CD4-positive, CD25-positive, alpha-beta regulatory T cell (primary cell): ENCODE measurements around the gene CAB39L. TPM values are rescaled to one million over a fixed set of nuclear protein-coding genes. Genes with fewer than 3 reads are reported as not detected.

Experiments used
- ATAC-seq, 2 donors: fragments of 150-1000 bp; cut with Tn5 transposase; one replicate each; pipeline ENCODE4 v1.10.0; 2021; ENCODE audit warnings: low read depth in 2 of 2, moderate number of reproducible peaks in 2 of 2, moderate library complexity in 1 of 2
- DNase-seq, 3 donors: peaks; one replicate each; pipeline versions ENCODE4 v3.0.0 to v3.0.0-alpha.2; 2012 to 2022; ENCODE audit warnings: mixed read lengths in 1 of 3
- H3K27ac ChIP-seq: one replicate; pipeline ENCODE4 v1.7.0; 2013; ENCODE audit warnings: mild to moderate bottlenecking, low read length; ENCODE audit not compliant: insufficient read depth, poor library complexity, severe bottlenecking
- H3K27me3 ChIP-seq: one replicate; pipeline ENCODE4 v1.7.0; 2013; ENCODE audit warnings: low read length; ENCODE audit not compliant: control insufficient read depth, insufficient read depth
- H3K36me3 ChIP-seq: one replicate; pipeline ENCODE4 v1.7.0; 2013; ENCODE audit warnings: mild to moderate bottlenecking, low read length, moderate library complexity; ENCODE audit not compliant: control insufficient read depth, insufficient read depth
- H3K4me1 ChIP-seq: 2 replicates; pipeline ENCODE4 v1.7.0; 2013; ENCODE audit warnings: mild to moderate bottlenecking, low read length; ENCODE audit not compliant: insufficient read depth, control insufficient read depth, poor library complexity, severe bottlenecking
- H3K4me3 ChIP-seq: one replicate; pipeline ENCODE4 v1.7.0; 2013; ENCODE audit warnings: low read depth, mild to moderate bottlenecking, low read length, moderate library complexity
- H3K9me3 ChIP-seq, 2 experiments: 1 replicate in 1 of 2; 2 replicates in 1 of 2; pipeline ENCODE4 v1.7.0; 2013; ENCODE audit warnings: low read length in 2 of 2, mild to moderate bottlenecking in 1 of 2, moderate library complexity in 1 of 2; ENCODE audit not compliant: control insufficient read depth in 2 of 2
- H3K27ac Mint-ChIP-seq, 3 donors: one replicate each; pipeline ENCODE4 v1.8.0; 2020 to 2022; ENCODE audit warnings: mild to moderate bottlenecking in 3 of 3, mixed read lengths in 3 of 3, moderate library complexity in 2 of 3
- H3K27me3 Mint-ChIP-seq: one replicate; pipeline ENCODE4 v1.8.0; 2022; ENCODE audit warnings: mild to moderate bottlenecking, mixed read lengths
- H3K36me3 Mint-ChIP-seq: one replicate; pipeline ENCODE4 v1.8.0; 2020; ENCODE audit warnings: mixed read lengths
- H3K4me1 Mint-ChIP-seq, 4 donors: one replicate each; pipeline ENCODE4 v1.8.0; 2020 to 2022; ENCODE audit warnings: mixed read lengths in 4 of 4, mild to moderate bottlenecking in 1 of 4
- H3K4me3 Mint-ChIP-seq, 4 donors: one replicate each; pipeline ENCODE4 v1.8.0; 2020 to 2022; ENCODE audit warnings: mild to moderate bottlenecking in 4 of 4, mixed read lengths in 4 of 4, moderate library complexity in 3 of 4
- H3K9me3 Mint-ChIP-seq, 7 donors: one replicate each; pipeline ENCODE4 v1.8.0; 2020 to 2022; ENCODE audit warnings: mixed read lengths in 7 of 7, mild to moderate bottlenecking in 3 of 7, moderate library complexity in 2 of 7
- polyA plus RNA-seq, 4 donors: library from polyadenylated mRNA; unstranded; fragments of 300-500 nt; fragmentation: Illumina TruSeq; gene quantifications; one replicate each; pipeline ENCODE4 v1.2.3, GENCODE V29; 2021
- total RNA-seq: library from RNA; stranded (reverse); gene quantifications from one replicate; pipeline ENCODE4 v1.2.3, GENCODE V29; 2022

CAB39L gene
- total and polyA plus RNA-seq, 5 donors from 2014 or later: 3.0 to 13.9 (median 7.3) TPM

GRCh38 chr13:49292742-49293486 is 150.9 kb downstream of the CAB39L start:
- Histone ChIP-seq H3K27me3 (no peaks in the 10 kb centered on the region), H3K4me1 (no peaks in the 10 kb centered on the region), H3K27ac (no peak overlapping the region), H3K36me3 (peaks cover 21% of the 10 kb centered on the region), H3K4me3 (no peak overlapping the region), H3K9me3 (no peaks in the 10 kb centered on the region)
- Mint-ChIP-seq H3K4me1 (peaks cover 0 to 3% (median 0%) of the 10 kb centered on the region in 4 donors), H3K9me3 (no peaks in the 10 kb centered on the region), H3K4me3 (no peak overlapping the region), H3K27ac (peak overlapping the region in 1 of 3 donors; percentile 67), H3K36me3 (peaks cover 33% of the 10 kb centered on the region), H3K27me3 (no peaks in the 10 kb centered on the region)
- no peak for DNase-seq
- ATAC-seq: no peak

DNA sequence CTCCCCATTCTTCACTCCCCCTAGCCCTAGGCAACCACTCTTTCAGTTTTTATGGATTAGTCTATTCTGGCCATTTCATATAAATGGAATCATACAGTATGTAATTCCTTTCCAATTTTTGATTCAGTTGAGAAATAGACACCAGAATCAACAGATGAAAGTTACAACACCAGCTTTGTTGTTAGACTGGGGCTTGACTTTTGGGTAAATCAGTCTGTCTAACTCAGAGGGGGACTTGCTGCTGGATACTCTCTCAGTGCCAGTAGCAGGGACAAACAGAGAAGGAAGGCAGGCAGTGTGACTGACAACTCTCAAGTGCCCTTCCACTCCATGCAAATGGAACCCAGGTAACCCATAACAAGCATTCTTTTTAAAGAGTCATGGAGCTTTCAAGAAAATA is 155.4 kb downstream of the CAB39L start:
- Mint-ChIP-seq H3K27me3 (no peaks in the 10 kb centered on the region), H3K4me3 (no peak overlapping the region), H3K36me3 (peaks cover 47% of the 10 kb centered on the region), H3K27ac (peak overlapping the region in 1 of 3 donors; percentile 84), H3K4me1 (peaks cover 0 to 3% (median 0%) of the 10 kb centered on the region in 4 donors), H3K9me3 (no peaks in the 10 kb centered on the region)
- no peak for ATAC-seq
- DNase-seq: no peak
- Histone ChIP-seq H3K4me3 (no peak overlapping the region), H3K4me1 (no peaks in the 10 kb centered on the region), H3K27me3 (no peaks in the 10 kb centered on the region), H3K27ac (no peak overlapping the region), H3K9me3 (no peaks in the 10 kb centered on the region), H3K36me3 (peaks cover 22% of the 10 kb centered on the region)

DNA sequence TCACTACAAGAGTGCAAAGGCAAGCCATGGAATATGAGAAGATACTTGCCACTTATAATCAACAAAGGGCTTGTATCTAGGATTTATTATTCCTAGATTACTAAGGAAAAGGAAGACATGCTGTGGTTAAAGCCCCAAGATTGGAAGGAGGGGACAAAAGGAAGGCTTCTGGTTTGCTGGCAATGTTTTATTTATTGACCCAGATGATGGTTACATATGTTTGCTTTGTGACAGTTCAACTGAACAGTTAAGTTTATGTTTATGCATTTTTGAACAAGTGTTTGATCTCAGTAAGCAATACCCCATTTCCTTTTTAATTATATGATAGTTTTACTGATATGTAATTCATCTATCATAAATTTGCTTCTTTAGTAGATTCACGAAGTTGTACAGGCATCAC is 155.9 kb downstream of the CAB39L start:
- no peaks in the 10 kb centered on the region for H3K9me3 ChIP-seq
- peaks cover 18% of the 10 kb centered on the region for H3K36me3 ChIP-seq
- Mint-ChIP-seq H3K27me3 (no peaks in the 10 kb centered on the region), H3K27ac (no peak overlapping the region), H3K4me1 (peaks cover 0 to 3% (median 0%) of the 10 kb centered on the region in 4 donors), H3K4me3 (no peak overlapping the region), H3K36me3 (peaks cover 42% of the 10 kb centered on the region), H3K9me3 (no peaks in the 10 kb centered on the region)
- H3K4me3 ChIP-seq: no peak overlapping the region
- DNase-seq (no peak), ATAC-seq (no peak)
- H3K27me3 ChIP-seq: no peaks in the 10 kb centered on the region
- H3K4me1 ChIP-seq: no peaks in the 10 kb centered on the region
- H3K27ac ChIP-seq: no peak overlapping the region

DNA sequence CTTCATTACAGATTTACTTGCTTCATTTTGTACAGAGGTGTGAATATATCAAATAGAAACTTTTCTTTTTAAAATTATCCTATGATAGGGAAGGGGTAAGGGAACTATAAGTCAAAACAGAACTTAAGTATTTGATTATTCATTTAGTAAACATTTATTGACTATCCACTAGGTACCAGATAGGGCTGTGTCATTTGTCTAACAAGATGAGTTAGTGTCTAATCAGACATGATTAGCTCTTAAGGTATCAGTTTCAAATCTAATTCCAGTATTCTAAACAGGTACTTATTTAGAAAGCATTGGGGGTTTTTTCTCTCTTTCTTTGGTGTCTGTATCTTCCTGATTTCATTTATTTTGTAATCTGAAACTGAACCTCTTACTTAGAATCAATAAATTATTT is 164.0 kb downstream of the CAB39L start:
- Histone ChIP-seq H3K4me3 (no peak overlapping the region), H3K27me3 (no peaks in the 10 kb centered on the region), H3K9me3 (no peaks in the 10 kb centered on the region), H3K4me1 (no peaks in the 10 kb centered on the region), H3K36me3 (peaks cover 3% of the 10 kb centered on the region), H3K27ac (no peak overlapping the region)
- Mint-ChIP-seq H3K9me3 (no peaks in the 10 kb centered on the region), H3K4me1 (no peaks in the 10 kb centered on the region), H3K27ac (no peak overlapping the region), H3K4me3 (no peak overlapping the region), H3K27me3 (no peaks in the 10 kb centered on the region), H3K36me3 (peaks cover 26% of the 10 kb centered on the region)
- no peak for ATAC-seq
- DNase-seq: no peak

DNA sequence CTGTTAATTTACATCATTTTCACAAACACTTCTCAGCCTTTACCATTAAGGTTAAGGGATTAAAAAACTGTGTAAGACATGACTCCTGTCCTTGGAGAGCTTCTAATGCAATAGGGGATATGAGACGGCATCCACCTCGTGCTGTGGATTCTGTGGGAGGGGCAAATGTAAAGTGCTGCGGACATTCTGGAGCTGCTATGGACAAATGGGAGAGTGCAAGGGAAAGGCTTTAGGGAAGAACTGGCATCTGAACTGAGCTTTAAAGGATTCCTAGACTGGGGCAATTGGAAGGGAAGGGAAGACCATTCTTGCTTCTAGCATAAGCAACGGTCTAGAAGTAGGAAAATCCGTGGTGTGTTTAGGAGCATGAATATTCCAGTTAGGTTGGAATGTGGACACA is 164.8 kb downstream of the CAB39L start:
- Histone ChIP-seq H3K4me3 (no peak overlapping the region), H3K4me1 (no peaks in the 10 kb centered on the region), H3K9me3 (no peaks in the 10 kb centered on the region), H3K27ac (no peak overlapping the region), H3K27me3 (no peaks in the 10 kb centered on the region), H3K36me3 (peaks cover 3% of the 10 kb centered on the region)
- Mint-ChIP-seq H3K27me3 (no peaks in the 10 kb centered on the region), H3K36me3 (peaks cover 22% of the 10 kb centered on the region), H3K4me1 (peaks cover 0 to 1% (median 0%) of the 10 kb centered on the region in 4 donors), H3K9me3 (no peaks in the 10 kb centered on the region), H3K27ac (no peak overlapping the region), H3K4me3 (no peak overlapping the region)
- DNase-seq (no peak), ATAC-seq (no peak)

DNA sequence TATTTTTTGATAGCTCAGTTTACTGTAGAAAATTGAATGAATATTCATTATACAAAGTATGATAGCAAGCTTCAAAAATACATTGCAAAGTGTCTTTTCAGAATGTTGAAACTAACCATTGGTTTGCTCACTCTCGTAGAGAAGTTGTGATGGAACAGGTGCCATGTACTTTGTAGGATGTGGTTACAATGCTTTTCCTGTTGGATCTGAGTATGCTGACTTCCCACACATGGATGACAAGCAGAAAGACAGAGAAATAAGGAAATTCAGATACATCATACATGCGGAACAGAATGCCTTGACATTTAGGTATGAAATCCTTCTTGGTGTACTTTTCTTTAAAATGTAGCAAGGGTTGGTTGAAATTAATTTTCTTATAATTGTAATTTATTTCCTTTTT is 165.7 kb downstream of the CAB39L start:
- H3K4me1 Mint-ChIP-seq: peaks cover 0 to 1% (median 0%) of the 10 kb centered on the region in 4 donors
- H3K36me3 Mint-ChIP-seq: peaks cover 22% of the 10 kb centered on the region
- Histone ChIP-seq H3K27me3 (no peaks in the 10 kb centered on the region), H3K36me3 (peaks cover 3% of the 10 kb centered on the region), H3K27ac (no peak overlapping the region), H3K4me3 (no peak overlapping the region), H3K9me3 (no peaks in the 10 kb centered on the region), H3K4me1 (no peaks in the 10 kb centered on the region)
- H3K27ac Mint-ChIP-seq: no peak overlapping the region
- ATAC-seq (no peak), DNase-seq (no peak)
- H3K4me3 Mint-ChIP-seq: no peak overlapping the region
- H3K9me3 Mint-ChIP-seq: no peaks in the 10 kb centered on the region
- no peaks in the 10 kb centered on the region for H3K27me3 Mint-ChIP-seq

DNA sequence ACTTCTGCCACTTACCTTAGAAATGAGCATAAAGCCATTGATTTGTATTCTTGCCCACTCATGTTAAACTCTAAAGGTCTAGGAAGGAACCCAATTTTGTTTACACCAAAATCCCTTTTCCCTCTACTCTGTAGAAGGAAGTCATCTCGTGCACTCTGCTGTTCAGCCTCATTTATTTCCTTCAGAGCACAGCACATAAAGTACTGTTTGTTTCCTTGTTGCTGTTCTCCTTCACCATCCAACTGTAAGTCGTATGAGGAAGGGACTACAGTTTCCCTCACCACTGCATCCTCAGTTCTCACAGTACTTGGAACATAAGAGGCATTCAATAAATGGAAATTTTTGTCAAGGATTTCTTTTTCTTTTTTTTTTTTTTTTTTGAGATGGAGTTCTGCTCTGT is 171.6 kb downstream of the CAB39L start:
- no peak for ATAC-seq

GRCh38 chr13:49271264-49271663 is 172.6 kb downstream of the CAB39L start:
- Histone ChIP-seq H3K4me3 (no peak overlapping the region), H3K27ac (no peak overlapping the region), H3K4me1 (no peaks in the 10 kb centered on the region), H3K27me3 (no peaks in the 10 kb centered on the region), H3K9me3 (no peaks in the 10 kb centered on the region), H3K36me3 (peaks cover 11% of the 10 kb centered on the region)
- Mint-ChIP-seq H3K4me3 (no peak overlapping the region), H3K9me3 (no peaks in the 10 kb centered on the region), H3K36me3 (peaks cover 11% of the 10 kb centered on the region), H3K27me3 (no peaks in the 10 kb centered on the region), H3K27ac (no peak overlapping the region), H3K4me1 (peaks cover 0 to 1% (median 0%) of the 10 kb centered on the region in 4 donors)
- DNase-seq (no peak), ATAC-seq (no peak)

More for the DNA sequence above, 171.6 kb downstream of the CAB39L start:
- Histone ChIP-seq H3K36me3 (peaks cover 9% of the 10 kb centered on the region), H3K9me3 (no peaks in the 10 kb centered on the region), H3K27ac (no peak overlapping the region), H3K4me1 (no peaks in the 10 kb centered on the region), H3K27me3 (no peaks in the 10 kb centered on the region), H3K4me3 (no peak overlapping the region)
- H3K9me3 Mint-ChIP-seq: no peaks in the 10 kb centered on the region
- H3K4me1 Mint-ChIP-seq: peaks cover 0 to 1% (median 0%) of the 10 kb centered on the region in 4 donors
- H3K36me3 Mint-ChIP-seq: peaks cover 10% of the 10 kb centered on the region
- H3K27ac Mint-ChIP-seq: no peak overlapping the region
- H3K27me3 Mint-ChIP-seq: no peaks in the 10 kb centered on the region
- H3K4me3 Mint-ChIP-seq: no peak overlapping the region
- no peak for DNase-seq
